GM12878 (cell line): ENCODE results near the gene ITPR2.

ENCODE experiments used
- CHD4 ChIP-seq: fragments of 200-600 bp; sonication (generic); IDR thresholded peaks from 2 replicates; pipeline ENCODE4 v1.6.1; 2016; ENCODE audit warnings: mild to moderate bottlenecking
- CUX1 ChIP-seq: IDR thresholded peaks from 2 replicates; pipeline ENCODE4 v1.6.1; 2012; ENCODE audit warnings: improper control_type of control experiment, low read depth, low read length; ENCODE audit not compliant: insufficient replicate concordance
- GABPA ChIP-seq: IDR thresholded peaks from 2 replicates; pipeline ENCODE4 v1.6.1; 2014; ENCODE audit warnings: antibody characterized with exemption, low read depth, mild to moderate bottlenecking, inconsistent platforms
- MYB ChIP-seq: fragments of 150-350 bp; IDR thresholded peaks from 2 replicates; pipeline ENCODE4 v1.6.1; 2014; ENCODE audit warnings: mild to moderate bottlenecking, low read depth, low read length, borderline replicate concordance
- TCF12 ChIP-seq: IDR thresholded peaks from 2 replicates; pipeline ENCODE4 v1.6.1; 2011; ENCODE audit warnings: low read depth, mild to moderate bottlenecking, low read length
- ZBTB40 ChIP-seq: fragments of 450-650 bp; IDR thresholded peaks from 2 replicates; pipeline ENCODE4 v1.6.1; 2016; ENCODE audit warnings: mild to moderate bottlenecking, moderate library complexity, borderline replicate concordance

- TF ChIP-seq ZBTB40 (no peak), MYB (no peak), TCF12 (no peak), CUX1 (no peak), GABPA (no peak), CHD4 (no peak)
Measured at GRCh38 chr12:26651036-26651435, 182.0 kb downstream of the ITPR2 start.
